Neuronal stem cell (in vitro differentiated cells): ENCODE results near the gene LLPH.

Source experiments
- DNase-seq: peaks from one replicate; pipeline ENCODE4 v3.0.0-alpha.2; 2013; ENCODE audit warnings: low spot score
- H2AFZ ChIP-seq: one replicate; pipeline ENCODE4 v1.6.1; 2013; ENCODE audit warnings: mild to moderate bottlenecking, low read length, inconsistent platforms
- H2AK5ac ChIP-seq: 2 replicates; pipeline ENCODE4 v1.6.1; 2013; ENCODE audit warnings: low read depth, mild to moderate bottlenecking, inconsistent platforms, low read length, moderate library complexity, mixed read lengths
- H2BK120ac ChIP-seq: 2 replicates; pipeline ENCODE4 v1.6.1; 2013; ENCODE audit warnings: low read depth, mild to moderate bottlenecking, inconsistent platforms, low read length, moderate library complexity, mixed read lengths
- H2BK12ac ChIP-seq: one replicate; pipeline ENCODE4 v1.6.1; 2013; ENCODE audit warnings: low read length, inconsistent platforms
- H2BK15ac ChIP-seq: 2 replicates; pipeline ENCODE4 v1.6.1; 2013; ENCODE audit warnings: mild to moderate bottlenecking, low read length, inconsistent platforms, mixed read lengths
- H2BK5ac ChIP-seq: one replicate; pipeline ENCODE4 v1.6.1; 2013; ENCODE audit warnings: inconsistent platforms, mild to moderate bottlenecking, low read length, moderate library complexity
- H3K14ac ChIP-seq: one replicate; pipeline ENCODE4 v1.6.1; 2013; ENCODE audit warnings: low read length, inconsistent platforms
- H3K18ac ChIP-seq: 2 replicates; pipeline ENCODE4 v1.6.1; 2013; ENCODE audit warnings: low read length, inconsistent platforms
- H3K23ac ChIP-seq: 2 replicates; pipeline ENCODE4 v1.6.1; 2013; ENCODE audit warnings: low read depth, mild to moderate bottlenecking, mixed read lengths, low read length, inconsistent platforms; ENCODE audit not compliant: poor library complexity
- H3K27ac ChIP-seq: replicated peaks from 3 replicates; pipeline ENCODE4 v1.5.1; 2013; ENCODE audit warnings: low read length, inconsistent platforms
- H3K27me3 ChIP-seq, 3 experiments: 2 replicates each; pipeline ENCODE4 v1.6.1; 2013; ENCODE audit warnings: low read length in 3 of 3, mild to moderate bottlenecking in 2 of 3, inconsistent platforms in 1 of 3, low read depth in 1 of 3, mixed read lengths in 1 of 3, moderate library complexity in 1 of 3; ENCODE audit not compliant: control insufficient read depth in 3 of 3, insufficient read depth in 3 of 3
- H3K36me3 ChIP-seq, 2 donors: replicated peaks in 1 of 2; 2 replicates each; pipeline ENCODE4 v1.6.1; 2013; ENCODE audit warnings: low read length in 2 of 2; ENCODE audit not compliant: control insufficient read depth in 2 of 2, insufficient read depth in 2 of 2
- H3K4ac ChIP-seq: 2 replicates; pipeline ENCODE4 v1.6.1; 2013; ENCODE audit warnings: inconsistent platforms, mild to moderate bottlenecking, low read length, moderate library complexity
- H3K4me1 ChIP-seq, 2 donors: 1 replicate in 1 of 2; 2 replicates in 1 of 2; pipeline ENCODE4 v1.6.1; 2013; ENCODE audit warnings: low read length in 2 of 2, low read depth in 1 of 2; ENCODE audit not compliant: control insufficient read depth in 2 of 2, insufficient read depth in 1 of 2
- H3K4me2 ChIP-seq: one replicate; pipeline ENCODE4 v1.6.1; 2013; ENCODE audit warnings: mild to moderate bottlenecking, low read length, inconsistent platforms; ENCODE audit not compliant: insufficient read depth, poor library complexity, severe bottlenecking
- H3K4me3 ChIP-seq, 2 donors: 2 replicates each; pipeline ENCODE4 v1.5.1; 2013; ENCODE audit warnings: low read length in 2 of 2, mild to moderate bottlenecking in 2 of 2, inconsistent platforms in 1 of 2, moderate library complexity in 1 of 2
- H3K79me1 ChIP-seq: one replicate; pipeline ENCODE4 v1.6.1; 2013; ENCODE audit warnings: low read depth, mild to moderate bottlenecking, inconsistent platforms, low read length, moderate library complexity
- H3K9ac ChIP-seq: one replicate; pipeline ENCODE4 v1.6.1; 2013; ENCODE audit warnings: mild to moderate bottlenecking, low read depth, low read length, inconsistent platforms; ENCODE audit not compliant: poor library complexity
- H3K9me3 ChIP-seq, 2 donors: replicated peaks in 1 of 2; 2 replicates each; pipeline versions ENCODE3 to v1.6.1; 2013; ENCODE audit warnings: low read length in 2 of 2, mild to moderate bottlenecking in 2 of 2, inconsistent platforms in 1 of 2, low read depth in 1 of 2, mixed read lengths in 1 of 2, moderate library complexity in 1 of 2; ENCODE audit not compliant: control insufficient read depth in 2 of 2, insufficient read depth in 1 of 2
- H4K8ac ChIP-seq: one replicate; pipeline ENCODE4 v1.6.1; 2013; ENCODE audit warnings: low read depth, mild to moderate bottlenecking, inconsistent platforms, low read length, moderate library complexity
- H4K91ac ChIP-seq: one replicate; pipeline ENCODE4 v1.6.1; 2013; ENCODE audit warnings: low read length, low read depth, mild to moderate bottlenecking, inconsistent platforms; ENCODE audit not compliant: poor library complexity
- WGBS, 2 donors: extraction: QIAGEN DNeasy Blood & Tissue Kit; methylation state at CpG; one replicate each; pipeline ENCODE4 v1.1.7; 2013; ENCODE audit warnings: missing lambda C conversion rate in 2 of 2, mixed read lengths in 1 of 2; ENCODE audit not compliant: insufficient read length in 2 of 2, insufficient replicate concordance in 1 of 2; ENCODE audit errors: extremely low coverage in 2 of 2; 5-methylcytosine and 5-hydroxymethylcytosine counted together

Gene LLPH

DNA sequence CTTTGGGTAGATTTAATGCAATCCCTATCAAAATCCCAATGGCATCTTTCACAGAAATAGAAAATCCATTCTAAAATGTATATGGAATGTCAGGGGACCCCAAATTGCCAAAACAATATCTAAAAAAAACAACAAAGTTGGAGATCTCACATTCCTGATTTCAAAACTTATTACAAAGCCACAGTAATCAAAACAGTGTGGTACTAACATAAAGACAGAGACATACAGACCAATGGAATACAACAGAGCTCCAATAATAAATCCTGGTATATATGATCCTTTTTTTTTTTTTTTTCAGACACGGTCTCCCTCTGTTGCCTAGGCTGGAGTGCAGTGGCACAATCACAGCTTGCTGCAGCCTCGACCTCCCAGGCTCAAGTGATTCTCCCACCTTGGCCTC lies 34.6 kb upstream of the LLPH start:
- no peak overlapping the region for H3K18ac ChIP-seq
- no peak overlapping the region for H2BK12ac ChIP-seq
- H3K14ac ChIP-seq: no peak overlapping the region
- DNase-seq: no peak
- WGBS, 2 donors: no CpG with 5 or more reads among the region's 2 CpGs
- H3K79me1 ChIP-seq: no peaks in the 10 kb centered on the region
- peaks cover 0 to 23% of the 10 kb centered on the region in 2 donors for H3K9me3 ChIP-seq
- H4K91ac ChIP-seq: no peak overlapping the region
- no peak overlapping the region for H3K4me2 ChIP-seq
- H3K9ac ChIP-seq: no peak overlapping the region
- H3K36me3 ChIP-seq: no peaks in the 10 kb centered on the region
- H4K8ac ChIP-seq: no peak overlapping the region
- no peak overlapping the region for H3K27ac ChIP-seq
- no peaks in the 10 kb centered on the region for H3K4me1 ChIP-seq
- no peak overlapping the region for H2BK15ac ChIP-seq
- H2BK120ac ChIP-seq: no peak overlapping the region
- H2AK5ac ChIP-seq: no peak overlapping the region
- no peaks in the 10 kb centered on the region for H3K27me3 ChIP-seq
- no peak overlapping the region for H2AFZ ChIP-seq
- no peak overlapping the region for H3K4ac ChIP-seq
- no peak overlapping the region for H2BK5ac ChIP-seq
- H3K23ac ChIP-seq: no peak overlapping the region
- H3K4me3 ChIP-seq: no peak overlapping the region

- no peak overlapping the region for H3K9ac ChIP-seq
- H3K14ac ChIP-seq: no peak overlapping the region
- no peak overlapping the region for H3K23ac ChIP-seq
- no peak overlapping the region for H2BK15ac ChIP-seq
- H4K91ac ChIP-seq: no peak overlapping the region
- no peaks in the 10 kb centered on the region for H3K27me3 ChIP-seq
- no peak overlapping the region for H3K4ac ChIP-seq
- no peak overlapping the region for H2BK5ac ChIP-seq
- no peak overlapping the region for H3K4me3 ChIP-seq
- no peak overlapping the region for H2AK5ac ChIP-seq
- WGBS, 2 donors: no CpG with 5 or more reads among the region's 3 CpGs
- peaks cover 0 to 3% of the 10 kb centered on the region in 2 donors for H3K36me3 ChIP-seq
- H3K4me2 ChIP-seq: no peak overlapping the region
- H2BK120ac ChIP-seq: no peak overlapping the region
- H3K4me1 ChIP-seq: no peaks in the 10 kb centered on the region
- H2AFZ ChIP-seq: no peak overlapping the region
- no peak overlapping the region for H4K8ac ChIP-seq
- no peak overlapping the region for H3K27ac ChIP-seq
- H3K9me3 ChIP-seq: peaks cover 2 to 23% of the 10 kb centered on the region in 2 donors
- no peak overlapping the region for H3K18ac ChIP-seq
- no peak for DNase-seq
- H3K79me1 ChIP-seq: no peaks in the 10 kb centered on the region
- no peak overlapping the region for H2BK12ac ChIP-seq
Observed at GRCh38 chr12:66164349-66164821, 33.8 kb upstream of the LLPH start.

DNA sequence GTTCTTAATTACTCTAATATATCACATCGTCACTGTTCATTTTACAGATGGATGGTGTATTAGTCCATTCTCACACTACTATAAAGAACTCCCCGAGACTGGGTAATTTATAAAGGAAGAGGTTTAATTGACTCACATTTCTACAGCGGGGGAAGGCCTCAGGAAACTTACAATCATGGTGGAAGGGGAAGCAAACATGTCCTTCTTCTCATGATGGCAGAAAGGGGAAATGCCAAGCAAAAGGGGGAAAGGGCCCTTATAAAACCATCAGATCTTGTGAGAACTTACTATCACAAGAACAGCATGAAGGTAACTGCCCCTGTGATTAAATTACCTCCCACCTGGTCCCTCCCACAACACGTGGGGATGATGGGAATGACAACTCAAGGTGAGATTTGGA lies 32.7 kb upstream of the LLPH start:
- peaks cover 0 to 3% of the 10 kb centered on the region in 2 donors for H3K36me3 ChIP-seq
- no peak overlapping the region for H2BK5ac ChIP-seq
- no peak overlapping the region for H4K8ac ChIP-seq
- H3K9ac ChIP-seq: no peak overlapping the region
- no peak overlapping the region for H3K27ac ChIP-seq
- no peak overlapping the region for H3K4ac ChIP-seq
- H3K18ac ChIP-seq: no peak overlapping the region
- H3K4me3 ChIP-seq: no peak overlapping the region
- H2BK120ac ChIP-seq: no peak overlapping the region
- H3K79me1 ChIP-seq: no peaks in the 10 kb centered on the region
- H2BK15ac ChIP-seq: no peak overlapping the region
- H2BK12ac ChIP-seq: no peak overlapping the region
- H3K4me2 ChIP-seq: no peak overlapping the region
- H3K9me3 ChIP-seq: peaks cover 2 to 23% of the 10 kb centered on the region in 2 donors
- no peak for DNase-seq
- no peak overlapping the region for H3K23ac ChIP-seq
- no peak overlapping the region for H4K91ac ChIP-seq
- H3K27me3 ChIP-seq: no peaks in the 10 kb centered on the region
- WGBS, 2 donors: no CpG with 5 or more reads among the region's 4 CpGs
- H3K14ac ChIP-seq: no peak overlapping the region
- H3K4me1 ChIP-seq: no peaks in the 10 kb centered on the region
- H2AFZ ChIP-seq: no peak overlapping the region
- no peak overlapping the region for H2AK5ac ChIP-seq

- Histone ChIP-seq H3K14ac (no peak overlapping the region), H2AK5ac (no peak overlapping the region), H2BK120ac (no peak overlapping the region), H3K79me1 (no peaks in the 10 kb centered on the region), H2AFZ (no peak overlapping the region), H3K4me3 (no peak overlapping the region), H2BK5ac (no peak overlapping the region), H3K9ac (no peak overlapping the region), H4K8ac (no peak overlapping the region), H2BK12ac (no peak overlapping the region), H3K9me3 (peaks cover 2 to 23% of the 10 kb centered on the region in 2 donors), H3K23ac (no peak overlapping the region), H3K36me3 (peaks cover 0 to 3% of the 10 kb centered on the region in 2 donors), H3K4me1 (no peaks in the 10 kb centered on the region), H4K91ac (no peak overlapping the region), H3K27ac (no peak overlapping the region), H3K27me3 (no peaks in the 10 kb centered on the region), H2BK15ac (no peak overlapping the region), H3K4ac (no peak overlapping the region), H3K18ac (no peak overlapping the region), H3K4me2 (no peak overlapping the region)
- DNase-seq: no peak
- WGBS, 2 donors: no CpG with 5 or more reads among the region's 2 CpGs
Observed at GRCh38 chr12:66162701-66163100, 32.2 kb upstream of the LLPH start.
